CD4-positive, alpha-beta T cell treated with Interleukin-6 at 100 ng/mL for 8 hours (primary cell): ENCODE measurements around the gene SPACA5.
"Not testable (repeated sequence)": the region's sequence is repeated elsewhere in the genome, so short reads cannot be mapped to it uniquely, and the experiment has no call there.

Source experiments
- DNase-seq: peaks from one replicate; pipeline ENCODE4 v3.0.0-alpha.2; 2020; ENCODE audit warnings: mixed read lengths, low spot score

The SPACA5 gene

GRCh38 chrX:48021026-48021900 lies 14.5 kb downstream of the SPACA5 start:
- peak; percentile 59 for DNase-seq

GRCh38 chrX:48022100-48022499 lies 15.3 kb downstream of the SPACA5 start:
- no peak for DNase-seq

GRCh38 chrX:48022738-48023137 lies 15.9 kb downstream of the SPACA5 start:
- no peak for DNase-seq

GRCh38 chrX:48025561-48025960 lies 18.8 kb downstream of the SPACA5 start:
- peak; percentile 55 for DNase-seq

- DNase-seq, result not testable (repeated sequence)
Measured at GRCh38 chrX:48027545-48027944, 20.8 kb downstream of the SPACA5 start.

GRCh38 chrX:48028091-48028490 lies 21.3 kb downstream of the SPACA5 start:
- no peak for DNase-seq

- DNase-seq, result no peak
Measured at GRCh38 chrX:48030237-48030636, 23.4 kb downstream of the SPACA5 start.

GRCh38 chrX:48030641-48031173 lies 23.9 kb downstream of the SPACA5 start:
- DNase-seq, result not testable (repeated sequence)

- DNase-seq, result no peak
Measured at GRCh38 chrX:48035891-48036290, 29.1 kb downstream of the SPACA5 start.

- no peak for DNase-seq
Measured at GRCh38 chrX:48043056-48043455, 36.3 kb downstream of the SPACA5 start.

- no peak for DNase-seq
Measured at GRCh38 chrX:48045410-48046311, 38.9 kb downstream of the SPACA5 start.

- DNase-seq, result no peak
Measured at GRCh38 chrX:48046846-48047245, 40.1 kb downstream of the SPACA5 start.

GRCh38 chrX:48058621-48059295 lies 52.0 kb downstream of the SPACA5 start:
- DNase-seq, result no peak

- no peak for DNase-seq
Measured at GRCh38 chrX:48059296-48059639, 52.5 kb downstream of the SPACA5 start.
